AG09309 (cell line): Measurements from ENCODE around the gene BEGAIN.

Experiments used
- DNase-seq: peaks from one replicate; pipeline ENCODE4 v3.0.0-alpha.2; 2010; ENCODE audit warnings: low read depth
- H3K4me3 ChIP-seq: 2 replicates; pipeline ENCODE4 v1.5.1; 2011; ENCODE audit warnings: mild to moderate bottlenecking, low read depth, low read length, moderate library complexity; ENCODE audit not compliant: control insufficient read depth
- CTCF ChIP-seq: IDR thresholded peaks from 2 replicates; pipeline ENCODE4 v1.5.1; 2011; ENCODE audit warnings: mild to moderate bottlenecking, low read depth, low read length, inconsistent platforms; ENCODE audit not compliant: insufficient read depth, control insufficient read depth; ENCODE audit errors: missing control alignments

Gene BEGAIN

GRCh38 chr14:100615736-100616695 is 28.8 kb upstream of the BEGAIN start:
- H3K4me3 ChIP-seq = no peak overlapping the region
- no peak for TF ChIP-seq CTCF
- DNase-seq = no peak

DNA sequence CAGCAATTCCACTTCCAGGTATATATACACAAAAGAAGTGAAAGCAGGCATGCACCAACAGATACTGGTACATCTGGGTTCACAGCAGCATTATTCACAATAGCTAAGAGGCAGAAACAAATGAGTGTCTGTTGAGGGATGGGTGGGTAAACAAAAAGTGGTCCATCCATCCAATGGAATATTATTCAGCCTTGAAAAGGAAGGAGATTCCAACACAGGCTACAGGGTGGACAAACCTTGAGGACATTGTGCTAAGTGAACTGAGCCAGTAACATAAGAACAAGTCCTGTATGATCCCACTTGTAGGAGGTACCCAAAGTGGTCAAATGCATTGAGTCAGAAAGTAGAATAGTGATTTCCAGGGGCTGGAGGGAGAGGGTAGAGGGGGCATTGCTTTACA is 27.6 kb upstream of the BEGAIN start:
- TF ChIP-seq CTCF = no peak
- no peak for DNase-seq
- no peak overlapping the region for H3K4me3 ChIP-seq

GRCh38 chr14:100612986-100613385 is 25.8 kb upstream of the BEGAIN start:
- no peak for DNase-seq
- H3K4me3 ChIP-seq = no peak overlapping the region
- TF ChIP-seq CTCF = no peak

- DNase-seq = no peak
- TF ChIP-seq CTCF = no peak
- H3K4me3 ChIP-seq = no peak overlapping the region
Observed at GRCh38 chr14:100611811-100612480, 24.7 kb upstream of the BEGAIN start.

DNA sequence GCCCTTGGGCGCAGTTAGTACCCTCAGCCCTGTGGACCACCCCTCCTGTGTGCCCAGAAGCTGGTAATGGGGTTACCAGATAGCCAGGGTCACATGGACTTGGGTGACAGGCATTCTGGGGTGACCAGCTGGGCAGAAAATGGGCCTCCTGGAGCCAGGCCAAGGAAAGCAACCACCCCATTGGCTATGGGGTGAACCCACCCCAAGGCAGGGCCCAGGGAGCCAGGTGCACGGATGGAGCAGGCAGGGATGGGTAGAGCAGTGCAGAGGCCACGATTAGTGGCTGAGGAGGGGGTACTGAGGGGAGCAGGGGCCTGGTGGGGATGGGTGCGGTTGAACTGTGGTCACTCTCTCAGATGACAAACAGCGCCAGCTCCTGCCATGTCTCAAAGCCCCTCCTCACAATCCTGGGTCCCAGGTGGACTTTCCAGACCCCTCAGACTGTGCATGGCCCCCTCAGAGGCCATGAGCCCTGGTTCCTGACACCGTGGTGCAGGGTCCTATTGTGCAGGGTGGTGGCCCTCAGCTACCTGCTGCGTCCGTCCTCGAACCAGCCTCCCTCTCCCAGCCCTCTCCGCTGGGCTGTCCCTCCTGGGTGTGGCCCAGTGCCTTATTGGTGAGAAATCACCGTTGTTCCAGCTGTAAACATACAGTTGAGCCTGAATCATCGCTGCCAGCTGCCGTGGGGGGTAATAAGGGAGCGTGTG is 23.4 kb upstream of the BEGAIN start:
- H3K4me3 ChIP-seq = no peak overlapping the region
- TF ChIP-seq CTCF = no peak
- DNase-seq = no peak

DNA sequence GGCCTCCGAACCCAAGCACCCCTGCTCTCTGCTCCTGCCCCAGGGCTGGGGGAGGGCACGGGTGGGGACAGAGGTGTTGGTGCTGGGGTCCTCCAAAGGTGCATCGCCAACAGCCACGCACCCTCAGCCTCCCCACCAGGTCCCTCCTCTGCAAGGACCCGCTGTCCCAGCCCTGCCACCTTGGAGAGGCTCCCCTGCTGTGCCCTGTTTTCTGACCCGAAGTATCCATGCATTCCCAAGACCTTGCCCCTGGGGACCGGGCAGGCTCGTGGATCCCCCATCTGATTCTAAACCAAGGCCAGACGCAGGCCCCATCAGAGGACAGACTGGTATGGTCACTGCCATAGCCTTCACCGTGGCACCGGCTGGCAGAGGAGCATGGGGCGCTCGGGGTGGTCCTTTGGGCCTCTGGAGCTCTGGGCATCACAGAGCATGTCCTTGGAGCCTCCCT is 22.7 kb upstream of the BEGAIN start:
- no peak for DNase-seq
- no peak overlapping the region for H3K4me3 ChIP-seq
- no peak for TF ChIP-seq CTCF
